MM.1S (cell line): Measurements from ENCODE around the gene DSE.

ENCODE experiments used
- DNase-seq: peaks from one replicate; pipeline ENCODE4 v3.0.0-alpha.2; 2015
- H2AFZ ChIP-seq: fragments of 300-600 bp; sonication (generic); 2 replicates; pipeline ENCODE4 v1.6.0; 2016; ENCODE audit warnings: antibody characterized with exemption, low read length
- H3F3A ChIP-seq: fragments of 300-600 bp; sonication (generic); 2 replicates; pipeline ENCODE4 v1.6.1; 2016; ENCODE audit warnings: mild to moderate bottlenecking, antibody characterized with exemption, low read length, moderate library complexity, mixed read lengths; ENCODE audit not compliant: insufficient read depth
- H3K27ac ChIP-seq: fragments of 300-600 bp; sonication (generic); 2 replicates; pipeline ENCODE4 v1.5.1; 2016; ENCODE audit warnings: mild to moderate bottlenecking, low read length
- H3K27me3 ChIP-seq: fragments of 300-600 bp; sonication (generic); replicated peaks from 2 replicates; pipeline ENCODE4 v1.6.0; 2016; ENCODE audit warnings: low read length; ENCODE audit not compliant: insufficient read depth
- H3K36me3 ChIP-seq: fragments of 300-600 bp; sonication (generic); replicated peaks from 2 replicates; pipeline ENCODE4 v1.6.1; 2016; ENCODE audit warnings: mild to moderate bottlenecking, low read length, mixed read lengths; ENCODE audit not compliant: insufficient read depth
- H3K4me1 ChIP-seq: fragments of 300-600 bp; sonication (generic); 2 replicates; pipeline ENCODE4 v1.6.1; 2016; ENCODE audit warnings: low read length, mixed read lengths
- H3K4me2 ChIP-seq: fragments of 300-600 bp; sonication (generic); 2 replicates; pipeline ENCODE4 v1.6.0; 2016; ENCODE audit warnings: low read depth, low read length
- H3K4me3 ChIP-seq: fragments of 300-600 bp; sonication (generic); 2 replicates; pipeline ENCODE4 v1.5.1; 2016; ENCODE audit warnings: low read length, mixed read lengths
- H3K79me2 ChIP-seq: fragments of 300-600 bp; sonication (generic); 2 replicates; pipeline ENCODE4 v1.6.1; 2016; ENCODE audit warnings: mixed run types, low read length, mixed read lengths
- H3K9ac ChIP-seq: fragments of 300-600 bp; sonication (generic); 2 replicates; pipeline ENCODE4 v1.6.1; 2016; ENCODE audit warnings: low read length, mixed read lengths
- H3K9me2 ChIP-seq: fragments of 300-600 bp; sonication (generic); replicated peaks from 2 replicates; pipeline ENCODE4 v1.6.1; 2016; ENCODE audit warnings: mild to moderate bottlenecking, low read length, mixed read lengths; ENCODE audit not compliant: insufficient read depth
- H3K9me3 ChIP-seq: fragments of 300-600 bp; sonication (generic); replicated peaks from 2 replicates; pipeline ENCODE4 v1.6.1; 2016; ENCODE audit warnings: mild to moderate bottlenecking, low read length, mixed read lengths; ENCODE audit not compliant: insufficient read depth
- H4K20me1 ChIP-seq: fragments of 300-600 bp; sonication (generic); 2 replicates; pipeline ENCODE4 v1.6.1; 2016; ENCODE audit warnings: mild to moderate bottlenecking, low read length, moderate library complexity, mixed read lengths; ENCODE audit not compliant: insufficient read depth
- EZH2 ChIP-seq: fragments of 300-600 bp; sonication (generic); optimal IDR thresholded peaks from 2 replicates; pipeline ENCODE3; 2017; ENCODE audit warnings: low read depth, mild to moderate bottlenecking, antibody characterized with exemption, low read length, mixed read lengths
- EZH2phosphoT487 ChIP-seq: fragments of 300-600 bp; sonication (generic); IDR thresholded peaks from 2 replicates; pipeline ENCODE4 v1.6.1; 2018; ENCODE audit warnings: antibody characterized with exemption, low read length
- TF ChIP-seq, protein P1 (sequence below): fragments of 300-600 bp; sonication (generic); IDR thresholded peaks from 2 replicates; pipeline ENCODE4 v1.5.1; 2016; ENCODE audit warnings: antibody characterized with exemption, low read length, mixed read lengths

Gene DSE

DNA sequence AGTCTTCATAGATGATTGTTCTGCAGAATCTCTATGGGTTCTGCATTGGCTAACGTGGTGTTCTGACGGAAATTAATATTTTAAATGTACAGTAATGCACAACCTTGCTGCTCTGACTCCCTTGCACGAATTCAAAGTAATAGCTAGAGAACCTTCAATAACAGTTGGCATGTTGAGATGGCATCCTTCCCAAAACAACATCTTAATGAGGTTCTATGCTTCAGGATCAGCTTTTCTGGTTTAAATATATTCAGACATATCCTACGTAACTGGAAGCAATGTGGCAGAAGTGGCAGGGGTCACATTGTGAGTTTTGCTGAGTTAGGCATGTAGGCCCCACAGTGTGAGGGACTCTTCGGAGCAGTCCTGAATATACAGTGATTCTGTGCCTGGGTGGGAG is 25.7 kb downstream of the DSE start:
- no peak overlapping the region for H3K4me3 ChIP-seq

DNA sequence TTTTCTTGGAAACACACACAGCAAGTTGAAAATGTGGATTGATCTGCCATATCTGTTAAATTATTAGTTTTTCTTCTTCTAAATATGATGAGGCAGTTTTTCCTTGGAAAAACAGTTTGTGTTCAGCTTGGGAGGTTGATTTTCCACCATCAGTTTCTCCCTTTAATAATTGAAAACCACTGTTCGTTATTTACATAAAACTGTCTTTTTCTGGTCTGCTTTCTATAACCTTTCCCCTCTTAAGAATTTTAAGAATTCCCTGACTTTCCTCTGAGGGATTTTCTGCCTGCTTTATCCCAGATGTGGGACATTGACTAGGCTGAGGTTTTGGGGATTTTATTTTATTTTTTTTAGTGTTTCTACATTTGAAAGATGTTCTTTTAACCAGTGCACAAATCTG is 27.2 kb downstream of the DSE start:
- no peak overlapping the region for H3K4me2 ChIP-seq
- H3K9me3 ChIP-seq: no peaks in the 10 kb centered on the region
- no peak overlapping the region for H2AFZ ChIP-seq
- no peaks in the 10 kb centered on the region for H4K20me1 ChIP-seq
- no peak for DNase-seq
- no peak overlapping the region for H3K4me3 ChIP-seq
- no peaks in the 10 kb centered on the region for H3K27me3 ChIP-seq
- TF ChIP-seq EZH2phosphoT487 (no peak), EZH2 (no peak)
- TF ChIP-seq, protein P1, sequence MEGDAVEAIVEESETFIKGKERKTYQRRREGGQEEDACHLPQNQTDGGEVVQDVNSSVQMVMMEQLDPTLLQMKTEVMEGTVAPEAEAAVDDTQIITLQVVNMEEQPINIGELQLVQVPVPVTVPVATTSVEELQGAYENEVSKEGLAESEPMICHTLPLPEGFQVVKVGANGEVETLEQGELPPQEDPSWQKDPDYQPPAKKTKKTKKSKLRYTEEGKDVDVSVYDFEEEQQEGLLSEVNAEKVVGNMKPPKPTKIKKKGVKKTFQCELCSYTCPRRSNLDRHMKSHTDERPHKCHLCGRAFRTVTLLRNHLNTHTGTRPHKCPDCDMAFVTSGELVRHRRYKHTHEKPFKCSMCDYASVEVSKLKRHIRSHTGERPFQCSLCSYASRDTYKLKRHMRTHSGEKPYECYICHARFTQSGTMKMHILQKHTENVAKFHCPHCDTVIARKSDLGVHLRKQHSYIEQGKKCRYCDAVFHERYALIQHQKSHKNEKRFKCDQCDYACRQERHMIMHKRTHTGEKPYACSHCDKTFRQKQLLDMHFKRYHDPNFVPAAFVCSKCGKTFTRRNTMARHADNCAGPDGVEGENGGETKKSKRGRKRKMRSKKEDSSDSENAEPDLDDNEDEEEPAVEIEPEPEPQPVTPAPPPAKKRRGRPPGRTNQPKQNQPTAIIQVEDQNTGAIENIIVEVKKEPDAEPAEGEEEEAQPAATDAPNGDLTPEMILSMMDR: no peak
- H3K36me3 ChIP-seq: no peaks in the 10 kb centered on the region
- peaks cover 6% of the 10 kb centered on the region for H3K4me1 ChIP-seq
- H3K79me2 ChIP-seq: no peaks in the 10 kb centered on the region
- no peaks in the 10 kb centered on the region for H3F3A ChIP-seq
- H3K9me2 ChIP-seq: no peaks in the 10 kb centered on the region
- H3K27ac ChIP-seq: no peak overlapping the region
- H3K9ac ChIP-seq: no peak overlapping the region

More for the DNA sequence above, 25.7 kb downstream of the DSE start:
- Histone ChIP-seq H3K4me2 (no peak overlapping the region), H3F3A (no peaks in the 10 kb centered on the region), H3K9ac (no peak overlapping the region), H3K9me3 (no peaks in the 10 kb centered on the region), H4K20me1 (no peaks in the 10 kb centered on the region), H3K27ac (no peak overlapping the region), H2AFZ (no peak overlapping the region), H3K27me3 (no peaks in the 10 kb centered on the region), H3K36me3 (no peaks in the 10 kb centered on the region), H3K9me2 (no peaks in the 10 kb centered on the region), H3K79me2 (no peaks in the 10 kb centered on the region), H3K4me1 (peaks cover 16% of the 10 kb centered on the region)
- TF ChIP-seq EZH2phosphoT487: no peak
- TF ChIP-seq, protein P1: no peak
- no peak for TF ChIP-seq EZH2
- no peak for DNase-seq

DNA sequence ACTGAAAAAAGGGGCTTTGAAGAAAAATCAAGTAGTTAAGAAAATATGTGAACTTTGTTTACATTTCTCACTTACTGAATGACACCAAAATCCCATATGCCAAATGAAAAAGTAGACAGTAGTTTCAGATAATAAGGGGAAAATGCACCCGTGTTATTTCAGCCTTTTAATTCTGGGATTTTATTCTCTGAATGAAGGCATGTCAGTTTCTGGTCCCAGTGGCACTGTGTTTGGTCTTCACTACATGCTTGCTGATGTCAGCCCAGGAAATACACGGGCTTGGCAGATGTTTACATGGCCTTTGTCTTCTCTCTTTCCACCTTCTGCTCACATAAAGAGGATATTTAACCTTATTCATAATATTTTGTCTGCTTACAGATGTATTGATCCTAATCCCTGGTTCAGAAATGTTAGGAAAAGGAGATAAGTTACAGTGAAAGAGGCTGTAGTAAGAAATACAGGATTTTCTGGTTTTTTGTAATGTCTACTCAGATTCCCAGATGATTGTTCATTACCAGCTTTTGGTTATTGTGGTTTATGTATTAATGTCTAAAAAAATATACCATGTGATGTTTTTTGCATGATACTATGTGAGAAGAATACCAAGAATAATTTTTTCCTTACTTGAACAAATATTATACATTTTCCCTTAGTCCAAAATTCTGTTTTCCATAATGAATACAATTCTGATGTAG is 27.7 kb downstream of the DSE start:
- no peak for DNase-seq
- H3K79me2 ChIP-seq: no peaks in the 10 kb centered on the region
- no peaks in the 10 kb centered on the region for H3F3A ChIP-seq
- no peak overlapping the region for H3K27ac ChIP-seq
- no peaks in the 10 kb centered on the region for H3K9me2 ChIP-seq
- H3K27me3 ChIP-seq: no peaks in the 10 kb centered on the region
- no peaks in the 10 kb centered on the region for H3K36me3 ChIP-seq
- H4K20me1 ChIP-seq: no peaks in the 10 kb centered on the region
- H3K4me2 ChIP-seq: no peak overlapping the region
- H2AFZ ChIP-seq: no peak overlapping the region
- H3K4me3 ChIP-seq: no peak overlapping the region
- H3K9me3 ChIP-seq: no peaks in the 10 kb centered on the region
- H3K4me1 ChIP-seq: 0 out of 2 replicates have a peak, but pooled peaks cover 5% of the 10 kb centered on the region
- TF ChIP-seq EZH2phosphoT487 (no peak), EZH2 (no peak)
- TF ChIP-seq, protein P1: no peak
- H3K9ac ChIP-seq: no peak overlapping the region
